ENCODE data around the gene ACVR1B.
"Not testable (repeated sequence)": the region's sequence is repeated elsewhere in the genome, so short reads cannot be mapped to it uniquely, and the experiment has no call there.

Gene ACVR1B

DNA sequence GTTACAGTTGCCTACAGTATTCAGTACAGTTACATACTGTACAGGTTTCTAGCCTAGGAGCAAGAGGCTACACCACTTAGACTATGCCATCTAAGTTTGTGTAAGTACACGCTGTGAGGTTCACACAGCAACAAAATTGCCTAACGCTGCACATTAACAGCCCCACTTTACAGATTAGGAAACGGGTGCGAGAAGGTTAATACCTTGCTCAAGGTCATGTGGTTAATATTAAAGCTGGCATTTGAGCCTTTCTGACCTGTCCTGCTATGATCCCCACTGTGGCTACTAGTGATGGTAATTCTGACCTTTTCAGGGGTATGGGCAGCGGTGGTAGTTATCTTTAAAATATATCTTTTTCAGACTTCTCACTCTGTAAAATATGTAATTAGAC, 20.9 kb downstream of the ACVR1B start:
- no peak for DNase-seq

DNA sequence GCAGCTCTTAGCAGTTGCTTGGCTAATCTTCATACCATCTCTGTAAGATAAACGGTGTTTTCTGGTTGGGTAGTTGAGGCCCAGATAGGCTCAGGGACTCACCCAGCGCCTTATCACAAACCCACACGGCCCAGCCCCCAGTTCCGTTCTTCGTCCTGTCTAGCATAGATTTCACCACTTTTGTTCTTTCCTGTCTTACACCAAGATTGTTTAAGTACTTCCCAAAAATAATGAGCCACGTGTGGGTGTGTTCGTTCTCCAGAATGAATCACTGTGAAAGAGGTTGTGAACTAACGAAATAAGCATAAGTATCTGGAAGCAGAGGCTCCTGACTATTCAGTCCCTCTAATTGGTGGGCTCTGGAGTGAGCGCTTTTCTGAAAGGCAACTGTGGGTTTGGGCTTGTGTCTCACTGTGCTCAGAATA, 21.4 kb downstream of the ACVR1B start:
- DNase-seq: no peak

DNA sequence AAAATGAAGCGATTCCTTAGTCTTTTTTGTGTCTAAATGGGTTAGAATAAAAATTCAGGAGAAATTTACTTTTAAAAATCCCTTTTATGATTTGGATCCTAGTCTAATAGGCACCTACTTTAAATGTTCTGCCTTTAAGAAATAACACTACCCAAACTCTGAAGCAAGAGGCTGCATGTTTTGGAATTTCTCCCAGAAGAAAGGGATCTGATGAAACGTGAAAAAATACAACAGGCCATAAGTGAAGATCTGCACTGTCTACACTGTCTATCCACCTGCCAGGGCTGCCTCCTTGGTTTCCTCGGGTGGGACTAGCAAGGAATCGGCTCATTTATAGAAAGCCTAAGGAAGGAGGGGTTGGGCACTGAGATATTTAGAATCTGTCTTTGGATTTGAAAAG, 22.1 kb downstream of the ACVR1B start:
- DNase-seq: no peak

DNA sequence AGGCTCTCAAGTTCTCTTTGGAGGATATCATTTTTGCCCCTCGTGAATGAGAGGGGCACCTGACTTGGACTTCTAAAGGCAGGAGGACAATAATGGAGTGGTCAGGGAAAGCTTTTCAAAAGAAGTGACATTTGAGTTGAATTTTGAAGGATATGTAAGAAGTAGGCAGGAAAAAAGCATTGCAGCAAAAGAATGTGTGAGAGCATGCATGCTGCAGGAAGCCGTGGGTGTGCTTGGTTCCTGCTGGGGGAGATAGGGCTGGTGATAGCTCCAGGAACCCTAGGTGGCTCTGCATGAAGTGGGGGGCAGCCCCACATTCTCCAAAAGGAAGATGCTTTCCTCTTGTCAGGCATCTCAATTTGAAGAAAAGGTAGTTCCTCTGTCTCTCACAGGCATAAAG, 23.1 kb downstream of the ACVR1B start:
- no peak for DNase-seq

DNA sequence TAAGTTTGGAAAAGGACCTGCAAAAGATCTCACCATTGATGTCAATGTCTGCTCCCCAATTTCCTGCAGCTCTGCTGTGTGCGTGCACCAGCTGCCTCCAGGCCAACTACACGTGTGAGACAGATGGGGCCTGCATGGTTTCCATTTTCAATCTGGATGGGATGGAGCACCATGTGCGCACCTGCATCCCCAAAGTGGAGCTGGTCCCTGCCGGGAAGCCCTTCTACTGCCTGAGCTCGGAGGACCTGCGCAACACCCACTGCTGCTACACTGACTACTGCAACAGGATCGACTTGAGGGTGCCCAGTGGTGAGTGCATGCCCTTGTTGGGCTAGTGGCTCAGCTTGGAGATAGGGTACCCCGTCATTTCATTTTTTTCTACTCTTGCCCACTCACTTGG, 23.7 kb downstream of the ACVR1B start:
- DNase-seq: no peak

DNA sequence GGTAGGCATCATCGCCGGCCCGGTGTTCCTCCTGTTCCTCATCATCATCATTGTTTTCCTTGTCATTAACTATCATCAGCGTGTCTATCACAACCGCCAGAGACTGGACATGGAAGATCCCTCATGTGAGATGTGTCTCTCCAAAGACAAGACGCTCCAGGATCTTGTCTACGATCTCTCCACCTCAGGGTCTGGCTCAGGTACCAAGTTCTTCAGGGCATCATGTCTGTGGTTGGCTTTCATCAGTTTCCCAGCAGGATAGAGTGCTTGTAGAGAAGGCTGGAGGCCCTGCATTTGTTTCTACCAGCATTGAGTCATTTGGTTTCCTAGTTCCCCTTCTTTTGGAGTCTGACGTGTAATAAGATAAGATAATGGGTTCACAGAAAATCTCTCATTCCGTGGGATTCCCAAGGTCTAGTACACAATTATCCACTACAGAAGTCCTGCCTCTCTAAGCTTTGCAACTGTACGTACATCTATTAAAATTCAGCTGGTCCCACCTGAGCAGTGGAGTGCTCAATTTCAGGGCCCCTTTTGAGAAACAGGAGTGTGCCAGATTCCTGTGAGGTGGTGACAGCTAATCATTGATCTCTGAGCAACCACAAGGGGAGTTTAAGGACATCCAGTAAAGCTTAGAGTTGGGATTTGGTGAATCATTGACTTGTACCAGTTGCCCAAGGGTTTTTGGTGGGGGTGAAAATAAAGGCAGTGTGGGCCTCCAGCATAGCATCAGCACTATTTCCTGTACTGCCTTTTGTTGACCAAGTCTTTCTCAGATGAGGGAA, 25.1 kb downstream of the ACVR1B start:
- no peak for DNase-seq

DNA sequence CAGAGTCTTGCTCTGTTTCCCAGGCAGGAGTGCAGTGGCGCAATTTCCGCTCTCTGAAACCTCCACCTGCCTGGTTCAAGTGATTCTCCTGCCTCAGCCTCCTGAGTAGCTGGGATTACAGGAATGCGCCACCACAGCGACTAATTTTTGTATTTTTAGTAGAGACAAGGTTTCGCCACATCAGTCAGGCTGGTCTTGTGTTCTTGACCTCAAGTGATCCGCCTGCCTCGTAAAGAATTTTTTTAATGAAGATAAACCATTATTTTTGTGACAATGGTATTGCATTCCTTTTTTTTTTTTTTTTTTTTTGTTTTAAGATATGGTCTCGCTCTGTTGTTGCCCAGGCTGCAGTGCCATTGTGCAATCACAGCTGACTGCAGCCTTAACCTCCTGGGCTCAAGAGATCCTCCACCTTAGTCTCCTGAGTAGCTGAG, 25.8 kb downstream of the ACVR1B start:
- no peak for DNase-seq

DNA sequence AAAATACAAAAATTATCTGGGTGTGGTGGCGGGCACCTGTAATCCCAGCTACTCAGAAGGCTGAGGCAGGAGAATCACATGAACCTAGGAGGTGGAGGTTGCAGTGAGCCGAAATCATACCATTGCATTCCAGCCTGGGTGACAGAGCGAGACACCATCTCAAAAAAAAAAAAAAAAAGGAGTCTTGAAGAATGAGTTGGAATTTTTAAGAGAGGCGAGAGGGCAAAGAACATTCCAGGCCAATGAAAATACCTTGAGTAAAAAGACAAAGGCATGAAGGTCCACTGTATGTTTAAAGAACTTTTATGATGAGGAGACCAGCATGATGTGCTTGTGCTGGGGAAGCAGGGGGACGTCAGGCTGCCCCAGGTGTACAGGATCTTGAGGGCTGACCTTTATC, 27.8 kb downstream of the ACVR1B start:
- DNase-seq: not testable (repeated sequence)

DNA sequence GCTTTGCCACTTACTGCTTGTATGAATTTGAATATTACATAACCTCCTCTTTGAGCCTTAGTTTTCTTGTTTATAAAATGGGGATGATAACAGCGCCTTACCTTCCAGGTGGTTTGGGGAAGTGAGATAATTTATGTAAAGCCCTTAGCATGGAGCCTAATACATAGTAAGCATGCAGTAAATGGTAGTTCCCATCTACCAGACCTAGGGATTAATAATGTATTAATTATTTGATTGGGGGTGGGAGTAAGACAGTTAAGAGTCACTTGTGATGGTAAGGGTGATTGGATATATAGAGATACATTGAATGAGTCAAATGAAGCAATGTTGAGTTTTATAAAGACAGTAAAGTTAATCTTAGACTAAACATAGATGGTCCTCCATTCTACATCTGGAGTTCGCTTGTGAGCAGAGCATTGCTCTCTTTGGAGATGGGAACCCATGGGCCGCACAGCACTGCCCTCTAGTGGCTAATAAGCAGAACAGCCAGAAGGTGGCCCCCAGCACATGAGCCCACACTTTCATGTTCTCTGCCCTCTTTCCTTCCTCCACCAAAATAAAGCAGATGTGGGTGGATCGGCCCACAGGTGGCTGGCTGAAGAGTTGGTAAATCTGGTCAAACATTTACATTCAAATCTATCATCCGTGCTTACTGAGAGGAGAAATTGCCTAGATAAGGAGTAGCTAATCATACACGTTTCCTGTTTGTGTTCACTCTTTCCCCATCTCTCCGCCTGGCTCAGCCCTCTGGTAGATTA, 28.7 kb downstream of the ACVR1B start:
- DNase-seq: peak; percentile 21

DNA sequence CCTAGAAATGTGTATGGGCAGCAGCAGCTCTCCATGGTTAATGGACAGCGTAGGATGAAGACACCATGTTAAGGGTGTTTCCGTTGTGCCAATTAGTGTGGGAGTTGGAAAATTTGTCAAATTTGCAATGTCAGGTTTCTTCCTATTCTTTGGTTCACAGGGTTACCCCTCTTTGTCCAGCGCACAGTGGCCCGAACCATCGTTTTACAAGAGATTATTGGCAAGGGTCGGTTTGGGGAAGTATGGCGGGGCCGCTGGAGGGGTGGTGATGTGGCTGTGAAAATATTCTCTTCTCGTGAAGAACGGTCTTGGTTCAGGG, 29.3 kb downstream of the ACVR1B start:
- no peak for DNase-seq

DNA sequence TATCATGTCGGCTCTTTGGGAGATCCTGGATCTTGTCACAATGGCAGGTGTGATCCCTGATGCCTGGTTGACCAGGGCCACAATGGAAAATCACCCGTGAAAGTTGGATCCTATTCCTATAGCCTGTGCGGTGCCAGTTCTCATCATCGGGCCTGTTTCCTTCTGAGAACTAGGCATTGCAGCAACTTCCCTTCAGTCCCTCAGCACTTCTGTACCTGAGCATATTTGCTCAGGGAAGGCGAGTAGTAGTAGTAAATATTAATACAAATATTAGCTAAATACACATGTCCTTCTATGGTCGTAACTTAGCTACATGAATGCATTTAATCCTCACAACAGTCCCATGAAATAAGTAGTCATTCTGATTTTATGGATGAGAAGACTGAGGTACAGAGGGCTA, 33.2 kb downstream of the ACVR1B start:
- DNase-seq: no peak

DNA sequence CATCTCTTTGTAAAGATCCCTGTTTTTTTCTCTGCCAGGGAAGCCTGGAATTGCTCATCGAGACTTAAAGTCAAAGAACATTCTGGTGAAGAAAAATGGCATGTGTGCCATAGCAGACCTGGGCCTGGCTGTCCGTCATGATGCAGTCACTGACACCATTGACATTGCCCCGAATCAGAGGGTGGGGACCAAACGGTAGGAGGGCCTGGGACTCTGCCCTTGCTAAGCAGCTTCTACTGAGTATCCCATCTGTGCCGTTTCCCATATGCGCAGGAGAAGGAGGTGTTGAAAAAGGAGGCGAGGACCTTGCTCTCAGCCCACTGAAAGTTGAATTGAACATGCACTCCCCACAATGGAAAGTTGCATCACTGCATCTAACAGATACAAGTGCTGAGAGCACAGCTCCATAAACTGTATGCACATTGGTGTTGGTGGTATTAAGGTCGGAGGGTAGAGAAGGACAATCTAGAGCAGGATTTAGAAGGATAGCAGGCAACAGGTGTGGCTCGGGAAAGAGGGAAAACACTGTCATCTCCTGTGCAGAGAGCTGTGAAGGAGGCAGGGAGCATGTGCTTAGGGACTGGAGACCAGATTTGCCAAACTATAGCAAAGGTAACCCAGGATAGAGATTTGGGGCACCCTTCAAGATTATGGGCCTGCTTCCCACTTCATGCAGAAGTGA, 33.8 kb downstream of the ACVR1B start:
- no peak for DNase-seq

DNA sequence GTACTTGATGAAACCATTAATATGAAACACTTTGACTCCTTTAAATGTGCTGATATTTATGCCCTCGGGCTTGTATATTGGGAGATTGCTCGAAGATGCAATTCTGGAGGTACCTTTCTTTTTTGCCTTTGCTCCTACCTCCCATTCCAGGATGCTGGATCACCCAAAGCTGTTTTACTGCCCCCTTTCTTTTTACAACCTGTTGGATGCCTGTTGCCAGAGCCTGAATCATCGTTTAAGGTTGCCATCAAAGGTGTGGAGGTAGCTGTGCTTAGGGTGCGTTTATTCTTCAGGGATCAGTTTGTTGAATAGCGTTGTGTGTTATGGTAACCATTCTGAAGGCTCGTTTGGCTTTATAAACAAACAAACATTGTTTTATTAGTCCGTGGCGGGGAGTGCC, 35.3 kb downstream of the ACVR1B start:
- no peak for DNase-seq

DNA sequence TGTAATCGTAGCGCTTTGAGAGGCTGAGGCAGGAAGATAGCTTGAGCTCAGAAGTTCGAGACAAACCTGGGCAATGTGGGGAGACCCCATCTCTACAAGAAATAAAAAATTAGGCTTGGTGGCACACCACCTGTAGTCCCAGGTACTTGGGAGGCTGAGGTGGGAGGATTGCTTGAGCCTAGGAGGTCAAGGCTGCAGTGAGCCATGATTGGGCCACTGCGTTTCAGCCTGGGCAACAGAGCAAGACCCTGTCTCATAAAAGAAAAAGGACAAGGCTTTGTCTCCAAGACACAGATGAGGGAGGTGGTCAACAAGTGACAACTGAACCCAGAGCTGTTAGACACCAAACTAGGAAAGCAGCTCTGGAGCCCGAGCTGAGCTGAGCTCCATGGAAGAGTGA, 40.7 kb downstream of the ACVR1B start:
- DNase-seq: no peak

DNA sequence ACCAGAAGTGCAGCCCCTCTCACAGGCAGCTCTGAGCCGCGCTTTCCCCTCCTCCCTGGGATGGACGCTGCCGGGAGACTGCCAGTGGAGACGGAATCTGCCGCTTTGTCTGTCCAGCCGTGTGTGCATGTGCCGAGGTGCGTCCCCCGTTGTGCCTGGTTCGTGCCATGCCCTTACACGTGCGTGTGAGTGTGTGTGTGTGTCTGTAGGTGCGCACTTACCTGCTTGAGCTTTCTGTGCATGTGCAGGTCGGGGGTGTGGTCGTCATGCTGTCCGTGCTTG, 43.0 kb downstream of the ACVR1B start:
- DNase-seq: no peak

DNA sequence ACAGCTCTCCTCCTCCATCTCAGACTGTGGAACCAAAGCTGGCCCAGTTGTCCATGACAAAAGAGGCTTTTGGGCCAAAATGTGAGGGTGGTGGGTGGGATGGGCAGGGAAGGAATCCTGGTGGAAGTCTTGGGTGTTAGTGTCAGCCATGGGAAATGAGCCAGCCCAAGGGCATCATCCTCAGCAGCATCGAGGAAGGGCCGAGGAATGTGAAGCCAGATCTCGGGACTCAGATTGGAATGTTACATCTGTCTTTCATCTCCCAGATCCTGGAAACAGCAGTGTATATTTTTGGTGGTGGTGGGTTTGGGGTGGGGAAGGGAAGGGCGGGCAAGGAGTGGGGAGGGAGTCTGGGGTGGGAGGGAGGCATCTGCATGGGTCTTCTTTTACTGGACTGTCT, 43.5 kb downstream of the ACVR1B start:
- no peak for DNase-seq

DNA sequence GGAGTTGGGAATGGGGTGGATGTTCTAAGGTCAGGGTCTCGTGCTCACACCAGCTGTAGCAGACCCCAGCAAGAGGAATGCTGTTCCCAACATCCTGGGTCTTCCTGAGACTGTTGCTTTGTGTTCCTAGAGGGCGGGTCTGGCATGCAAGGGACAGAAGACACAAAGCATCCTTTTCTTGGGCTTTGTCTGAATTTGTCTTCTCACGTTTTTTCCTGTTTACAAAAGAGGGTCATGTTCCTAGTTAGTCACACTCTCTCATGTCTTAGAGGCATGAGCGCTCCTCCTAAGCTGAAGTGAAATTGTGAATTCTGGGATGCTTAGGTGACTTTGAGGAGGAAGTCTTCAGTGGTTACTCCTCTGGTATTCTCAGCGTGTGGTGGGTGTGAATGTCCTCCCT, 45.6 kb downstream of the ACVR1B start:
- DNase-seq: no peak

DNA sequence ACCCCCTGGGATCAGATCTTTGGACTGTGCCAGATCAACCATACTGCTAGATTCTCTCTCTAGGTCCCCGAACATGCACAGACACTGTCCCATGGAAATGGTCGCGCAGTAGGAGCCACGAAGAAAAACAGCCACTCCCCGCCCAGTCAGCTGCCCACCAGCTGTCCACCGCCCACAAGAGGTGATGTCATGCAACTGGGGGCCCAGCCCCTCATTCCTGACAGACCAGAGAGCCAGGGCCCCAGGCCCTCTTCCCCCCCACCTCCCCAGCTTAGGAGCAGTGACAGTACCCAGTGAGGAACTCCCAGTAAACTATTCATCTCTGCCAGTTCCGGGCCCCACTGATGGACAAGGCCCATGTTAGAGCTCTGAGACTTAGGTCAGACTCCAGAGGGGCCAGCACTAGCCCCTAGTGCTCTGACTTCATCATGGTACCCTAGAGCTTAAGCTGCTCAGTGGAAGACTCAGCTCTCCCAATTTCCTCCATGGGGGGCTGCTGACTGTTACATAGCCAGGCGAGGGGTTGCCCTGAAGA, 51.6 kb downstream of the ACVR1B start:
- DNase-seq: no peak

DNA sequence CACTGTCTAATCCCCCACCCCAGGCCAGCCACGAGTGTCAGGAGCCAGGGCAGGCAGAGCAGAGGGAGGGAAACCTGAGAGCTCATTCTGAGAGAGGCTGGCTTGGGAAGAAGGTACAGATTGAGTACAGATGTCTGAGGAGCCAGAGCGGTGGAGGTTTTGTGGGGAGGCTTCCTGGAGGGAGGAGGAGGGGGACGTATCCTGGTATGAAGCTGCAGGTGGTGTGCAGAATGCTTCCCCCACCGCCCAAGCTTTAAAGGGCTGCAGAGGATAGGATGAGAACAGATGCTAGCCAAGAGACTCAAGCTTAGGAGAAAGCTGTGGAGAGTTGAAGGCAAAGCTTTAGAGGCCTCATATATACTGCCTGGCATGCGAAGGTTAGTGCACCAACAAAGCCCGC, 52.1 kb downstream of the ACVR1B start:
- DNase-seq: no peak

DNA sequence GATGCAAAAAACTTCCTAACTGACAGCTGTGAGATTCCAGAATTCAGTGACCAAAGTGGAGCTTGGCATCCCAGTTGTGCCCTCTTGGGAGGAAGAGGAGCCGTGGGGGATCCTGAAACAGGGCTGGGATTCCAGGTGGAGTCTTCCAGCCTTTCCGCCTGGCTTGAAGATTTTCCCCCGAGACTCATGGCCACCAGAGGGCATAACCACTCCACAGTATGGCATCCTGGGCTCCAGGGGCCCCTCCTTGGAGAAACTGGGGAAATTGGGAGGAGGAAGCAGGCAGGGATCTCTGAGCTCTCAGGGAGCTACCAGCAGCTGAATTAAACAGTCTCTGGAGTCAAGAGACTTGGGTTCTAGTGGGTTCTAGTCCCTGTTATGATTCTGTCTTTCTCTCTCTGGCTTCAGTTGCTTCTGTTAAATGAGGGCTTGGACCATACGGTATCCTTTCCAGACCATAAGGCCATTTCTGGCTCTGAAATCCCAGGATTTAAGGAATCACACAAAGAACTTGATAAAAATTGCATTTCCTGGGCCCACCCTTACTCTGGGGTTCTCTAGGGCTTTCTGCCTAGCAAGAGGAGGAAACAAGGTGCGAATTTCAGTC, 52.6 kb downstream of the ACVR1B start:
- DNase-seq: no peak

DNA sequence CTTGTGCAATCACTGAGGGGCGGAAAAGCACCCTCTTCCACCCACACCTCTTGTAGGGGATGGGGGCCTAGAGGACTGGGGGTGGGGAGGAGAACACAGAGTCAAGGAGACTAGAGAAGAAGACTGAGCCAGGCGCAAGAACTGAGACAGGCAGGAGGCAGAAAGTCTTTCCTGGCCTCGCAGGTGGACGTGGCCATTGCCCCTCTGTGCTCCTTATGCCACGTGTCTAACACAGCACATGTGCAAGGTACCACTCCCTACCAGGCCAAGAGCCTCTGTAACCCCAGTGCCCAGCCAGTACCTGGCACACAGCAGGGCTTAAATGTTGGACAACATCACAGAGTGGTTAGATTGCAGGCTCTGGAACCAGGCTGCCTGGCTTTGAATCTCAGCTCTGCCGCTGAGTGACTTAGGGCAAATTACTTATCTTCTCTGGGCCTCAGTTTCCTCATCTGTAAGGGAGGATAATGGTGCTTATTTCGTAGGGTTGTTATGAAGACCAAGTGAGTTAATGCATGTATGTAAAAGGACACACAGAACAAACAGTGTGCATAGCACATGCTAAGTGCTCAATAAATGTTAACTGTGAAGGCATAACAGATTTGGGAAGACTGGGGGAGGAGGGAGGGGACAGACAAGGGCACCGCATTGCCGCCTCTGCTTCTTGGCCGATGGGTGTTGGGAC, 53.9 kb downstream of the ACVR1B start:
- no peak for DNase-seq

DNA sequence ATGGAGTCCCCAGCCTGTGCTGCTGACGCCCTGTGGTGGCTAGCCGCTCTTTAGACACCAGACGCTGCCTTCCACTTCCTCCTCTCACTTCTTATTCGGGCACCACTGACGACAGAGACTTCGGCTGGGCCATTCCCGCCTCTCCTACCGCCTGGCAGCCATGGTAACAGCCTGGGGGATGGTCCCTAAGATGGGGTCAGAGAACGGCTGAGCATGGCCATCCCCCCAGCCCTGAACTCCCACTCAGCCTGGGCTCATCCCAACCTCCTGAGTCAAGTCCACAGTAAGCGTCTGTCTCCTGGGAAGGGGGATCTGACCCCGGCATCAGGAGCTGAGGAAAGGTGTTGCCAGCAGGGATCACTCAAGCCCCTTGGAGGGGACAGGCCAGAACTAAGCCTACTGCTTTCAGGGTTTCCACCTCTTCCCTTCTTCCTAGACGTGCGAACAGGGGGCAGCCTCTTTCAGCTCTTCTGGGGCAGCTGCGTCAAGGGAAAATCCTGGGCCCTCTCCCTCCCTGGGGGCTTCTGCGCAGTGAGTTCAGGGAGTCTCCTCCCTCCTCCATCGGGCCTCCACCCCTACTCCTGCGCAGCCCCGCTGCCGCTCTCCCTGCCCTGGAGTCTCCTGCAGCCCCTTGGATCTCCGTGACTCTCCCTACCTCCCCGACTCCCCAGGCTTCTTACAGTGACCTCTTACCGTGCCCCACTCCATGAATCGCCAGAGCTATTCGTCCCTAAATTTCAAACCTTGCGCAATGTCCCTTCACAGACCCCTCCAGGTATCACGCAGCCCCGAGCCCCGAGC, 54.6 kb downstream of the ACVR1B start:
- DNase-seq: no peak

All from NCI-H446 treated with DMSO at 0.1 percent for 48 hours (cell line).